Fibroblast of the aortic adventitia (primary cell): Measurements from ENCODE around the gene DBX1. TPM values are rescaled to one million over a fixed set of nuclear protein-coding genes. Genes with fewer than 3 reads are reported as not detected.
A peak's percentile ranks its signal among the peaks of the same experiment; 100 is the strongest.
"Not testable (repeated sequence)": the region's sequence is repeated elsewhere in the genome, so short reads cannot be mapped to it uniquely, and the experiment has no call there.

Source experiments
- DNase-seq: peaks from one replicate; pipeline ENCODE4 v3.0.0-alpha.2; 2010; ENCODE audit warnings: low read depth
- H3K4me3 ChIP-seq: 2 replicates; pipeline ENCODE4 v1.5.1; 2011; ENCODE audit warnings: low read depth, mild to moderate bottlenecking, control low read depth, low read length, moderate library complexity
- CTCF ChIP-seq: IDR thresholded peaks from 2 replicates; pipeline ENCODE4 v1.5.1; 2011; ENCODE audit warnings: mild to moderate bottlenecking, low read length, control low read depth, inconsistent platforms; ENCODE audit not compliant: insufficient read depth
- total RNA-seq: library from RNA; depleted of rRNA; stranded (reverse); fragments of >200 nt; gene quantifications from 2 replicates; pipeline ENCODE4 v1.2.3, GENCODE V29; 2012; ENCODE audit warnings: low replicate concordance

The DBX1 gene
- total RNA-seq, 1 donor: not detected

GRCh38 chr11:20131788-20132666, 28.2 kb downstream of the DBX1 start:
- DNase-seq: peak; percentile 73
- peak overlapping the region; percentile 66 for H3K4me3 ChIP-seq
- TF ChIP-seq CTCF: peak; percentile 93

DNA sequence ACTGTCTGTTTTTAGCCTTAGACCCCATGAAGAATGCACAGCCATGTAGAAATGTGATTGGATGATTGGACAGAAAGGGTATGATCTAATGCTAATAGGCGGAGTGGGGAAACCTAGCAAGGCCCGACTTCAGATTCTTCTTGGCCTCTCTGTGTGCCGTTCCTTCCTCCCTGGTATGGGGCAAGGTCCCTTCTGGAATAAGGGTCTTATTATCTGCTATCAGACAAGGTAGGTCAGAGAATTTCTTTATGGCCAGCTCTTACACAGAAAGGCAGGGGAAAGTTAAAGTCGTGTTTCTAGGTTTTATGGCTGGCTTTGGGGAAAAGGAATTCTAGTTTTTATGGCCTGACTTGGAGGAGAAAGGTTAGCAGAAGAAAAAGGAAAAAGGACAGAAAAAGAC, 30.6 kb downstream of the DBX1 start:
- no peak for DNase-seq
- no peak overlapping the region for H3K4me3 ChIP-seq
- no peak for TF ChIP-seq CTCF

DNA sequence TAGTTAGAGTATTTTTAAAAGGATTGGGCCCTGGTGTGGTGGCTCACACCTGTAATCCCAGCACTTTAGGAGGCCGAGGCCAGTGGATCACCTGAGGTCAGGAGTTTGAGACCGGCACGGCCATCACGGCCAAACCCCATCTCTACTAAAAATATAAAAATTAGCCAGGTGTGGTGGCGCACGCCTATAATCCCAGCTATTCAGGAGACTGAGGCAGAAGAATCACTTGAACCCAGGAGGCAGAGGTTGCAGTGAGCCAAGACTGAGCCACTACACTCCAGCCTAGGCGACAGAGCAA, 31.8 kb downstream of the DBX1 start:
- DNase-seq: not testable (repeated sequence)

GRCh38 chr11:20127671-20128527, 32.4 kb downstream of the DBX1 start:
- TF ChIP-seq CTCF: peak; percentile 85
- DNase-seq: peak; percentile 78
- H3K4me3 ChIP-seq: no peak overlapping the region

More for the DNA sequence above, 31.8 kb downstream of the DBX1 start:
- not testable (repeated sequence) for H3K4me3 ChIP-seq

GRCh38 chr11:20126724-20127123, 33.6 kb downstream of the DBX1 start:
- TF ChIP-seq CTCF: no peak
- H3K4me3 ChIP-seq: no peak overlapping the region
- peak; percentile 41 for DNase-seq

GRCh38 chr11:20125927-20126326, 34.3 kb downstream of the DBX1 start:
- no peak overlapping the region for H3K4me3 ChIP-seq
- TF ChIP-seq CTCF: no peak
- DNase-seq: peak; percentile 75

DNA sequence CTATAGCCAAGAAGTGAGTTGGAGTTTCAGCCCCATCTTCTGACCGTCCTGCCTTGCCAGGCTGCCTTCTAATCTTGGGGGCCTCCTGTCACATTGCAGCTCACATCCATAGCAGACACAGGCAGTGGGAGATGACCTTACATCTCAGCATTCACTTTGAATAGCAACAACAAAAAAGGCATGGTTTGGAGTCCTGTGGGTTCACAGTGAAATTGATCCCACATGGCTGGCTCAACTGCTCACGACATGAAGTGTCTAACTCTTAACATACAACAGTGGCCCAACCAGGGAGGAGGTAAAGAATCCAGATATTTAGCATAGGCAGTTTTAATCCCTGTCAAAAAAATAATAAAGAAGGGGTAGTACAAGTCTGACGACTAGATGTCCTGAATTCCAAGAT, 38.1 kb downstream of the DBX1 start:
- no peak for DNase-seq
- H3K4me3 ChIP-seq: no peak overlapping the region
- TF ChIP-seq CTCF: no peak
